Esophagus squamous epithelium (tissue), 4 donors: ENCODE results near the gene HECW1.

Experiments
- CTCF ChIP-seq, 6 experiments: fragments of 450-650 bp in 4 of 6; fragments of 200-600 bp in 2 of 6; sonication (generic) in 2 of 6; IDR thresholded peaks; one replicate each; pipeline ENCODE4 v1.5.1; 2016 to 2019; ENCODE audit warnings: antibody characterized with exemption in 6 of 6, mild to moderate bottlenecking in 4 of 6, moderate library complexity in 4 of 6
- POLR2A ChIP-seq, 4 donors: fragments of 450-650 bp; IDR thresholded peaks; one replicate each; pipeline ENCODE4 v1.6.1; 2017; ENCODE audit warnings: antibody characterized with exemption in 4 of 4, mild to moderate bottlenecking in 4 of 4, moderate library complexity in 3 of 4

- TF ChIP-seq CTCF (IDR thresholded peaks at IDR 0.05), result no peak
- TF ChIP-seq POLR2A (IDR thresholded peaks at IDR 0.05), result no peak
These were observed 378.7 kb downstream of the HECW1 start for GRCh38 chr7:43491123-43491522.
